HepG2 (cell line): Measurements from ENCODE around the gene PIK3C2B. TPM values are rescaled to one million over a fixed set of nuclear protein-coding genes. Genes with fewer than 3 reads are reported as not detected.
"Not testable (repeated sequence)": the region's sequence is repeated elsewhere in the genome, so short reads cannot be mapped to it uniquely, and the experiment has no call there.

Experiments used
- ATAC-seq: fragments of 200-7000 bp; cut with Tn5 transposase; 3 replicates; pipeline ENCODE4 v1.9.1; 2020; ENCODE audit warnings: mild to moderate bottlenecking, moderate library complexity
- BruUV-seq: library from RNA; stranded (reverse); fragments of 400-500 nt; replicated peaks from 2 replicates; lab custom pipeline; 2021; lab: Mats Ljungman, UMichigan
- CTCF ChIA-PET: fragments of 300-600 bp; formaldehyde crosslinking; extraction: SDS; loops from one replicate; lab custom pipeline; 2021; ENCODE audit warnings: low total read pairs, inconsistent platforms, low intra/inter-chr PET ratio; lab: Yijun Ruan, JAX
- POLR2A ChIA-PET: fragments of 350-600 bp; sonication (Branson Sonifier 250); formaldehyde crosslinking; loops from one replicate; lab custom pipeline; 2020; ENCODE audit warnings: antibody characterized with exemption, inconsistent platforms; lab: Yijun Ruan, JAX
- DNase-seq: peaks from one replicate; pipeline ENCODE4 v3.0.0-alpha.2; 2015; ENCODE audit warnings: low spot score
- FAIRE-seq: peaks from 3 replicates; lab custom pipeline; 2011; peaks lifted over from hg19 to GRCh38; lab: Jason Lieb, UNC
- H2AFZ ChIP-seq: one replicate; pipeline ENCODE4 v1.6.1; 2011; ENCODE audit warnings: low read length, inconsistent platforms
- H3K27ac ChIP-seq: fragments of 300-600 bp; 3 replicates; pipeline ENCODE4 v1.8.0; 2011; ENCODE audit warnings: mixed run types, mild to moderate bottlenecking, mixed read lengths, low read length, inconsistent platforms; ENCODE audit not compliant: insufficient read depth; ENCODE audit errors: extremely low read length
- H3K27me3 ChIP-seq, 2 experiments: fragments of 200-600 bp in 1 of 2; 2 replicates in 1 of 2; 3 replicates in 1 of 2; pipeline versions ENCODE4 v1.6.0 to v1.8.0; 2011; ENCODE audit warnings: low read length in 2 of 2, mild to moderate bottlenecking in 2 of 2, moderate library complexity in 2 of 2, inconsistent platforms in 1 of 2; ENCODE audit not compliant: insufficient read depth in 2 of 2, control insufficient read depth in 1 of 2
- H3K36me3 ChIP-seq, 2 experiments: fragments of 200-600 bp in 1 of 2; replicated peaks in 1 of 2; 2 replicates in 1 of 2; 3 replicates in 1 of 2; pipeline versions ENCODE4 v1.5.1 to v1.8.0; 2011; ENCODE audit warnings: low read length in 2 of 2, inconsistent platforms in 1 of 2; ENCODE audit not compliant: insufficient read depth in 2 of 2, control insufficient read depth in 1 of 2
- H3K4me1 ChIP-seq: 2 replicates; pipeline ENCODE4 v1.5.1; 2012; ENCODE audit warnings: low read length, inconsistent platforms; ENCODE audit not compliant: insufficient read depth
- H3K4me2 ChIP-seq: 2 replicates; pipeline ENCODE4 v1.6.0; 2011; ENCODE audit warnings: low read depth, low read length, inconsistent platforms
- H3K4me3 ChIP-seq, 3 experiments: fragments of 200-600 bp in 1 of 3; sonication (generic), shearing (Covaris generic) in 1 of 3; replicated peaks in 1 of 3; 2 replicates each; pipeline ENCODE4 v1.5.1; 2011 to 2016; ENCODE audit warnings: low read length in 3 of 3, inconsistent platforms in 2 of 3, low read depth in 2 of 3, mild to moderate bottlenecking in 2 of 3, control low read depth in 1 of 3, mixed read lengths in 1 of 3; ENCODE audit not compliant: insufficient read depth in 1 of 3
- H3K79me2 ChIP-seq: one replicate; pipeline ENCODE4 v1.6.1; 2011; ENCODE audit warnings: low read length, inconsistent platforms; ENCODE audit not compliant: insufficient read depth
- H3K9ac ChIP-seq: 2 replicates; pipeline ENCODE4 v1.6.0; 2011; ENCODE audit warnings: mild to moderate bottlenecking, low read depth, low read length, inconsistent platforms; ENCODE audit not compliant: insufficient read depth
- H3K9me3 ChIP-seq: 2 replicates; pipeline ENCODE4 v1.5.1; 2012; ENCODE audit warnings: mild to moderate bottlenecking, low read length
- H4K20me1 ChIP-seq: 2 replicates; pipeline ENCODE4 v1.6.0; 2011; ENCODE audit warnings: inconsistent platforms, mild to moderate bottlenecking, low read length, moderate library complexity; ENCODE audit not compliant: insufficient read depth
- RBFOX2 ChIP-seq: fragments of 200-400 bp; formaldehyde crosslinking; IDR thresholded peaks from 2 replicates; pipeline ENCODE4 v1.6.1; 2017; ENCODE audit warnings: low read depth, mild to moderate bottlenecking, low read length
- ZNF121 ChIP-seq: sonication (generic); formaldehyde crosslinking; IDR thresholded peaks from 2 replicates; pipeline ENCODE4 v1.5.0; 2020; ENCODE audit warnings: mild to moderate bottlenecking, missing genetic modification reagents
- ZNF235 ChIP-seq: sonication (generic); formaldehyde crosslinking; IDR thresholded peaks from 2 replicates; pipeline ENCODE4 v1.8.1; 2023; ENCODE audit warnings: mild to moderate bottlenecking, missing genetic modification reagents, borderline replicate concordance
- WGBS: methylation state at CpG from one replicate; pipeline ENCODE4 v1.1.6; 2017; ENCODE audit warnings: low lambda C conversion rate; 5-methylcytosine and 5-hydroxymethylcytosine counted together
- in situ Hi-C: cut with HindIII; loops from 2 replicates; pipeline ENCODE4 v1.10.0; 2017; ENCODE audit warnings: low pct_unique_long_range_greater_than_20kb; ENCODE audit not compliant: extremely low pct_ligation_motif_present
- intact Hi-C: fragments of 100-400 bp; cut with micrococcal nuclease; formaldehyde crosslinking; loops from one replicate; pipeline ENCODE4 v1.10.0; 2022; ENCODE audit not compliant: unreplicated experiment
- polyA plus RNA-seq, 8 experiments: library from polyadenylated mRNA; depleted of rRNA in 3 of 8; stranded (reverse) in 7 of 8; unstranded in 1 of 8; fragments of >200 nt; fragmentation: Illumina TruSeq in 4 of 8; extraction: Trizol in 4 of 8; gene quantifications; 2 replicates each; pipeline versions ENCODE4 v1.2.1 to v1.2.3, GENCODE V29; 2011 to 2016; ENCODE audit warnings: low read depth in 4 of 8, missing spikeins in 1 of 8, mixed read lengths in 1 of 8; ENCODE audit not compliant: insufficient read depth in 1 of 8
- total RNA-seq, 5 experiments: library from RNA; depleted of rRNA; stranded (reverse); fragments of >200 nt; fragmentation: Illumina TruSeq; extraction: Trizol; gene quantifications; 2 replicates each; pipeline ENCODE4 v1.2.3, GENCODE V29; 2016; ENCODE audit warnings: low read depth in 1 of 5

PIK3C2B gene
- total and polyA plus RNA-seq, 2 of the 13 experiments (the other 11 are each of a cell fraction or from before 2014, with no cell fraction given), result 3.4 to 4.5 TPM

GRCh38 chr1:204521941-204522521 is 27.4 kb upstream of the PIK3C2B start:
- peaks cover 70% of the 10 kb centered on the region for H3K79me2 ChIP-seq
- in situ Hi-C loops, ATAC-seq, BruUV-seq, CTCF ChIA-PET, FAIRE-seq, intact Hi-C loops, DNase-seq, H3K4me3 ChIP-seq, H3K4me2 ChIP-seq, H3K9me3 ChIP-seq, H3K9ac ChIP-seq, H3K27me3 ChIP-seq, POLR2A ChIA-PET, H2AFZ ChIP-seq, H3K27ac ChIP-seq: not testable (repeated sequence)
- H3K4me1 ChIP-seq, result peaks cover 45% of the 10 kb centered on the region
- WGBS, result 74% methylated on average over 5 of the region's 5 CpGs
- H3K36me3 ChIP-seq, result peaks cover 6 to 38% of the 10 kb centered on the region in 2 experiments
- H4K20me1 ChIP-seq, result peaks cover 19% of the 10 kb centered on the region
- peak; percentile 80 for TF ChIP-seq ZNF121 (CRISPR knock-in tag)

- Histone ChIP-seq H3K4me2 (no peak overlapping the region; the same call in 1 of the 2 replicates), H4K20me1 (peaks cover 19% of the 10 kb centered on the region), H3K79me2 (peaks cover 77% of the 10 kb centered on the region), H2AFZ (no peak overlapping the region), H3K4me1 (peaks cover 45% of the 10 kb centered on the region), H3K27me3 (no peaks in the 10 kb centered on the region; a peak in 1 of 5 replicates), H3K27ac (peak overlapping the region; percentile 6), H3K9me3 (no peaks in the 10 kb centered on the region), H3K9ac (no peak overlapping the region), H3K36me3 (peaks cover 3 to 30% of the 10 kb centered on the region in 2 experiments; a peak in 4 of 5 replicates), H3K4me3 (no peak overlapping the region)
- BruUV-seq, result no TSS peak
- 89% methylated on average over 5 of the region's 5 CpGs for WGBS
- no peak for ATAC-seq
- CTCF ChIA-PET, result no interaction called here
- TF ChIP-seq RBFOX2, result peak; percentile 37; the same call in 1 of the 2 replicates
- TF ChIP-seq ZNF235 (CRISPR knock-in tag), result no peak
- POLR2A ChIA-PET, result no interaction called here
- in situ Hi-C loops (no loop called here), intact Hi-C loops (no loop called here)
- FAIRE-seq, result no peak
- no peak for DNase-seq
Observed at GRCh38 chr1:204520834-204521709, 26.5 kb upstream of the PIK3C2B start.
